ENCODE results near the gene KCNG4. TPM values are rescaled to one million over a fixed set of nuclear protein-coding genes. Genes with fewer than 3 reads are reported as not detected.

KCNG4 gene
- total and polyA plus RNA-seq, 2 donors from 2014 or later, result not detected

DNA sequence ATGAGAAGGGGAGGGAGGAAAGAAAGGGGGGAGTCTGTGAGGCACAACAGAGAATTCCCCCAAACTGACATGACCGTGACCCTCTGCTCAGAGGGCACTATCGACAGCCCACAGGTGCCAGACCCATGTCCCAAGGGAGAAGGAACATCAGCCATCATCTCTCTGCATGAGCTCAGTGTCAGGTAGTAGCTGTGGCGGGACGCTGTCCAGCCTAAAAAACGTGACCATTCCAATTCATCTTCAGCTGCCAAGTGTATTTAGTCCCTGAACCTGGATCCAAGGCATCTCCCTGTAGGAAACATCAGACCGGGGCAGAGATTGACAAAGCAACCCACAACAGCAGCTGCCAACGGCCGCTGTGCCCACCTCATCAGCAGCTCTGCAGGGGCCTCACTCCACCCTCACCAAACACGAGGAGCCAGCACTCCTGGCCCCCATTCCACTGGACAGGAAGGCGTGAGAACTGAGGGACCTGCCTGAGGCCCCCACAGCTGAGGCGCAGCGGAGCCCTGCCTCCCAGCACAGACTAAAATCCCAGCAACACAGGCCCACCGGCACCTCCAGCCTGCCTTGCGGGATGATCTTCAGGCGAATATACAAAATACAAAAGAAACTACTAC lies 61.6 kb downstream of the KCNG4 start:
- FAIRE-seq (no peak), DNase-seq (no peak)
- H3K4me1 ChIP-seq (ENCODE audit: control insufficient read depth in 2 of 3, insufficient read depth in 2 of 3, low read depth in 1 of 3, low read length in 3 of 3), result peaks cover 2 to 25% (median 19%) of the 10 kb centered on the region in 3 donors
- H3K9me3 ChIP-seq (ENCODE audit: control insufficient read depth in 2 of 3, insufficient read depth in 1 of 3, low read length in 3 of 3), result no peaks in the 10 kb centered on the region
- intact Hi-C loops (cut with DNase I), result no loop called here
- H3K4me3 ChIP-seq (ENCODE audit: low read length in 3 of 3), result no peak overlapping the region
- peak overlapping the region; percentile 85 to 89 for H3K27ac ChIP-seq (ENCODE audit: low read depth in 2 of 2, low read length in 2 of 2)
- peak overlapping the region in 1 of 3 donors; percentile 65 for H3K9ac ChIP-seq (ENCODE audit: low read length in 3 of 3)
- peaks cover 0 to 31% (median 2%) of the 10 kb centered on the region in 3 donors for H3K36me3 ChIP-seq (ENCODE audit: control insufficient read depth in 2 of 3, insufficient read depth in 3 of 3, low read length in 3 of 3)
- no peaks in the 10 kb centered on the region for H3K27me3 ChIP-seq (ENCODE audit: control insufficient read depth, insufficient read depth, low read length)
- TF ChIP-seq, protein P1, sequence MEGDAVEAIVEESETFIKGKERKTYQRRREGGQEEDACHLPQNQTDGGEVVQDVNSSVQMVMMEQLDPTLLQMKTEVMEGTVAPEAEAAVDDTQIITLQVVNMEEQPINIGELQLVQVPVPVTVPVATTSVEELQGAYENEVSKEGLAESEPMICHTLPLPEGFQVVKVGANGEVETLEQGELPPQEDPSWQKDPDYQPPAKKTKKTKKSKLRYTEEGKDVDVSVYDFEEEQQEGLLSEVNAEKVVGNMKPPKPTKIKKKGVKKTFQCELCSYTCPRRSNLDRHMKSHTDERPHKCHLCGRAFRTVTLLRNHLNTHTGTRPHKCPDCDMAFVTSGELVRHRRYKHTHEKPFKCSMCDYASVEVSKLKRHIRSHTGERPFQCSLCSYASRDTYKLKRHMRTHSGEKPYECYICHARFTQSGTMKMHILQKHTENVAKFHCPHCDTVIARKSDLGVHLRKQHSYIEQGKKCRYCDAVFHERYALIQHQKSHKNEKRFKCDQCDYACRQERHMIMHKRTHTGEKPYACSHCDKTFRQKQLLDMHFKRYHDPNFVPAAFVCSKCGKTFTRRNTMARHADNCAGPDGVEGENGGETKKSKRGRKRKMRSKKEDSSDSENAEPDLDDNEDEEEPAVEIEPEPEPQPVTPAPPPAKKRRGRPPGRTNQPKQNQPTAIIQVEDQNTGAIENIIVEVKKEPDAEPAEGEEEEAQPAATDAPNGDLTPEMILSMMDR (IDR thresholded peaks at IDR 0.05; ENCODE audit: borderline replicate concordance, extremely low read depth, insufficient read depth), result no peak

GRCh38 chr16:84177741-84178073 lies 62.1 kb downstream of the KCNG4 start:
- no peak overlapping the region for H3K4me3 ChIP-seq (ENCODE audit: low read length in 3 of 3)
- TF ChIP-seq, protein P1 (IDR thresholded peaks at IDR 0.05; ENCODE audit: borderline replicate concordance, extremely low read depth, insufficient read depth), result no peak

GRCh38 chr16:84176192-84177053 lies 63.4 kb downstream of the KCNG4 start:
- DNase-seq (peak in 1 of 5 donors; percentile 80), FAIRE-seq (no peak)
- intact Hi-C loops (cut with DNase I), result no loop called here
- Histone ChIP-seq H3K9ac (ENCODE audit: low read length in 3 of 3) (peak overlapping the region in 1 of 3 donors; percentile 35), H3K36me3 (ENCODE audit: control insufficient read depth in 2 of 3, insufficient read depth in 3 of 3, low read length in 3 of 3) (peaks cover 0 to 15% (median 2%) of the 10 kb centered on the region in 3 donors), H3K9me3 (ENCODE audit: control insufficient read depth in 2 of 3, insufficient read depth in 1 of 3, low read length in 3 of 3) (no peaks in the 10 kb centered on the region), H3K27ac (ENCODE audit: low read depth in 2 of 2, low read length in 2 of 2) (peak overlapping the region; percentile 85 to 89), H3K27me3 (ENCODE audit: control insufficient read depth, insufficient read depth, low read length) (no peaks in the 10 kb centered on the region), H3K4me3 (ENCODE audit: low read length in 3 of 3) (no peak overlapping the region), H3K4me1 (ENCODE audit: control insufficient read depth in 2 of 3, insufficient read depth in 2 of 3, low read depth in 1 of 3, low read length in 3 of 3) (peaks cover 2 to 25% (median 19%) of the 10 kb centered on the region in 3 donors)
- TF ChIP-seq, protein P1 (IDR thresholded peaks at IDR 0.05; ENCODE audit: borderline replicate concordance, extremely low read depth, insufficient read depth), result no peak

More at GRCh38 chr16:84177741-84178073, 62.1 kb downstream of the KCNG4 start:
- Histone ChIP-seq H3K4me1 (ENCODE audit: control insufficient read depth in 2 of 3, insufficient read depth in 2 of 3, low read depth in 1 of 3, low read length in 3 of 3) (peaks cover 2 to 25% (median 19%) of the 10 kb centered on the region in 3 donors), H3K9me3 (ENCODE audit: control insufficient read depth in 2 of 3, insufficient read depth in 1 of 3, low read length in 3 of 3) (no peaks in the 10 kb centered on the region), H3K9ac (ENCODE audit: low read length in 3 of 3) (peak overlapping the region in 1 of 3 donors; percentile 65), H3K36me3 (ENCODE audit: control insufficient read depth in 2 of 3, insufficient read depth in 3 of 3, low read length in 3 of 3) (peaks cover 0 to 28% (median 2%) of the 10 kb centered on the region in 3 donors), H3K27me3 (ENCODE audit: control insufficient read depth, insufficient read depth, low read length) (no peaks in the 10 kb centered on the region), H3K27ac (ENCODE audit: low read depth in 2 of 2, low read length in 2 of 2) (peak overlapping the region; percentile 85 to 89)
- intact Hi-C loops (cut with DNase I), result no loop called here
- DNase-seq (peak in 1 of 5 donors; percentile 83), FAIRE-seq (no peak)
